Measurements from ENCODE around the gene CYBC1.

CYBC1 gene

GRCh38 chr17:82411396-82412053, 39.0 kb downstream of the CYBC1 start:
- no peak for DNase-seq (ENCODE audit: low read depth in 2 of 3, low spot score in 2 of 3)

GRCh38 chr17:82410014-82410716, 40.4 kb downstream of the CYBC1 start:
- no peak for DNase-seq (ENCODE audit: low read depth in 2 of 3, low spot score in 2 of 3)

GRCh38 chr17:82408938-82409318, 41.6 kb downstream of the CYBC1 start:
- DNase-seq (ENCODE audit: low read depth in 2 of 3, low spot score in 2 of 3), result no peak

GRCh38 chr17:82408288-82408937, 42.1 kb downstream of the CYBC1 start:
- no peak for DNase-seq (ENCODE audit: low read depth in 2 of 3, low spot score in 2 of 3)

GRCh38 chr17:82407255-82407654, 43.3 kb downstream of the CYBC1 start:
- DNase-seq (ENCODE audit: low read depth in 2 of 3, low spot score in 2 of 3), result no peak

GRCh38 chr17:82406131-82406671, 44.4 kb downstream of the CYBC1 start:
- no peak for DNase-seq (ENCODE audit: low read depth in 2 of 3, low spot score in 2 of 3)

GRCh38 chr17:82405051-82405450, 45.5 kb downstream of the CYBC1 start:
- DNase-seq (ENCODE audit: low read depth in 2 of 3, low spot score in 2 of 3), result no peak

- DNase-seq (ENCODE audit: low read depth in 2 of 3, low spot score in 2 of 3), result no peak
Measured at GRCh38 chr17:82403662-82404660, 46.6 kb downstream of the CYBC1 start.

- no peak for DNase-seq (ENCODE audit: low read depth in 2 of 3, low spot score in 2 of 3)
Measured at GRCh38 chr17:82402865-82403264, 47.7 kb downstream of the CYBC1 start.

- peak in 2 of 3 experiments; percentile 31 to 33 for DNase-seq (ENCODE audit: low read depth in 2 of 3, low spot score in 2 of 3)
Measured at GRCh38 chr17:82400830-82401229, 49.7 kb downstream of the CYBC1 start.

- DNase-seq (ENCODE audit: low read depth in 2 of 3, low spot score in 2 of 3), result no peak
Measured at GRCh38 chr17:82400206-82400605, 50.3 kb downstream of the CYBC1 start.

- DNase-seq (ENCODE audit: low read depth in 2 of 3, low spot score in 2 of 3), result no peak
Measured at GRCh38 chr17:82399601-82400101, 50.9 kb downstream of the CYBC1 start.

GRCh38 chr17:82399041-82399441, 51.5 kb downstream of the CYBC1 start:
- no peak for DNase-seq (ENCODE audit: low read depth in 2 of 3, low spot score in 2 of 3)

GRCh38 chr17:82397449-82398335, 52.9 kb downstream of the CYBC1 start:
- no peak for DNase-seq (ENCODE audit: low read depth in 2 of 3, low spot score in 2 of 3)

GRCh38 chr17:82396601-82397435, 53.7 kb downstream of the CYBC1 start:
- DNase-seq (ENCODE audit: low read depth in 2 of 3, low spot score in 2 of 3), result no peak

GRCh38 chr17:82394278-82394677, 56.3 kb downstream of the CYBC1 start:
- DNase-seq (ENCODE audit: low read depth in 2 of 3, low spot score in 2 of 3), result no peak

- DNase-seq (ENCODE audit: low read depth in 2 of 3, low spot score in 2 of 3), result no peak
Measured at GRCh38 chr17:82392941-82393340, 57.6 kb downstream of the CYBC1 start.

All from activated CD8-positive, alpha-beta memory T cell treated with anti-CD3 and anti-CD28 coated beads for 48 hours (primary cell).